ENCODE measurements around the gene ADAMTS15. TPM values are rescaled to one million over a fixed set of nuclear protein-coding genes. Genes with fewer than 3 reads are reported as not detected.
A peak's percentile ranks its signal among the peaks of the same experiment; 100 is the strongest.

Gene ADAMTS15
- total and polyA plus RNA-seq, 10 donors: 0.41 to 6.9 (median 2.2) TPM

DNA sequence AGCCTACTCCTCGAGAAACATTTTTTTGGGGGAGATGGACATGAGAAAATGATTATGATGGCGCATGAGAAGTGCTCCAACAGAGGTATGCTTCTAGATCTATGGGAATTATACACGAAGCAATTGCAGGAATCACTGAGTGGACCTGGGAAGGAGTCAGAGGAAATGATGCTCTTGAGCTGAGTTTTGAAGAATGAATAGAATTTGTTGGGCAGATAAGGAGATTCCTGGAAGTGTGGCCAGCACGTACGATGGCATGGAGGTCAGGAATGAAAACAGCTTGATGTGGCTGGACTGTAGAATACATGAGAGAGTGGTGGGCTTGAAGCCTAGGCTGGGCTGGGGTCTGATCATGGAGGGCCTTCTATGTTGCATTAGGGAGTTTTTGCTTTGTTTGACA lies 31.7 kb downstream of the ADAMTS15 start:
- intact Hi-C loops (cut with DNase I; ENCODE audit: low total_unique reads): no loop called here
- H3K27me3 ChIP-seq (replicated peaks in 1 of 7): peaks cover 0 to 12% (median 0%) of the 10 kb centered on the region in 7 donors

DNA sequence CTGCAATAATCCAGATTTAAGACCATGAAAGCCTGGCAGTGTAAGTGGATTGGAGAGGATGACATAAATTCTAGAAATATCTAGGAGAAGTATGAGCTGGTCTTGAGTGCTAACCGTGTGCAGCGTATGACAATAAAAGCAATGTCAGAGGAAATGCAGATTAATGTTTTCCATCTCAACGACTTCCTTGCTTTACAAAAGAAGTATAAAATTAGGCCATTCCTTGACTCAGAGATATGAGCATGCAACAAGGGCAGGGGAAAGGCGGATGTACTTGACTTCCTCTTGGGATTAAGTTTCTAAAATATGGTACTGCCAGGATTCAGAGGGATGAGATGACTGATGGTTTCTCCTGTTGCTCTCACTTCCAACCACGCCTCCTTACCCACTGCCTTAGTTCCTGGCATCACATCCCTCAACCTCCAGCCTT lies 32.3 kb downstream of the ADAMTS15 start:
- no peak for DNase-seq
- H3K36me3 ChIP-seq: no peaks in the 10 kb centered on the region
- H3K4me1 ChIP-seq: peaks cover 0 to 43% (median 14%) of the 10 kb centered on the region in 6 donors
- H3K27me3 ChIP-seq (replicated peaks in 1 of 7): peaks cover 0 to 12% (median 0%) of the 10 kb centered on the region in 7 donors
- H3K4me3 ChIP-seq: no peak overlapping the region
- peaks cover 0 to 5% (median 0%) of the 10 kb centered on the region in 8 donors for H3K9me3 ChIP-seq
- no peak for TF ChIP-seq POLR2AphosphoS5 (IDR thresholded peaks at IDR 0.05)
- TF ChIP-seq, protein P1, sequence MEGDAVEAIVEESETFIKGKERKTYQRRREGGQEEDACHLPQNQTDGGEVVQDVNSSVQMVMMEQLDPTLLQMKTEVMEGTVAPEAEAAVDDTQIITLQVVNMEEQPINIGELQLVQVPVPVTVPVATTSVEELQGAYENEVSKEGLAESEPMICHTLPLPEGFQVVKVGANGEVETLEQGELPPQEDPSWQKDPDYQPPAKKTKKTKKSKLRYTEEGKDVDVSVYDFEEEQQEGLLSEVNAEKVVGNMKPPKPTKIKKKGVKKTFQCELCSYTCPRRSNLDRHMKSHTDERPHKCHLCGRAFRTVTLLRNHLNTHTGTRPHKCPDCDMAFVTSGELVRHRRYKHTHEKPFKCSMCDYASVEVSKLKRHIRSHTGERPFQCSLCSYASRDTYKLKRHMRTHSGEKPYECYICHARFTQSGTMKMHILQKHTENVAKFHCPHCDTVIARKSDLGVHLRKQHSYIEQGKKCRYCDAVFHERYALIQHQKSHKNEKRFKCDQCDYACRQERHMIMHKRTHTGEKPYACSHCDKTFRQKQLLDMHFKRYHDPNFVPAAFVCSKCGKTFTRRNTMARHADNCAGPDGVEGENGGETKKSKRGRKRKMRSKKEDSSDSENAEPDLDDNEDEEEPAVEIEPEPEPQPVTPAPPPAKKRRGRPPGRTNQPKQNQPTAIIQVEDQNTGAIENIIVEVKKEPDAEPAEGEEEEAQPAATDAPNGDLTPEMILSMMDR (IDR thresholded peaks at IDR 0.05 in 8 of 11, conservative IDR thresholded peaks at IDR 0.05 in 3 of 11): no peak
- TF ChIP-seq POLR2A (IDR thresholded peaks at IDR 0.05): no peak
- WGBS, 5 donors: 28 to 42% (median 34%) methylated on average over 5 of the region's 5 CpGs
- intact Hi-C loops (cut with DNase I; ENCODE audit: low total_unique reads): no loop called here
- H3K27ac ChIP-seq: peak overlapping the region in 5 of 8 donors; percentile 7 to 46 (median 30)

More for the DNA sequence above, 31.7 kb downstream of the ADAMTS15 start:
- H3K9me3 ChIP-seq: peaks cover 0 to 5% (median 0%) of the 10 kb centered on the region in 8 donors
- no peaks in the 10 kb centered on the region for H3K36me3 ChIP-seq
- no peak for DNase-seq
- peaks cover 0 to 43% (median 14%) of the 10 kb centered on the region in 6 donors for H3K4me1 ChIP-seq
- TF ChIP-seq POLR2A (IDR thresholded peaks at IDR 0.05) (no peak), POLR2AphosphoS5 (IDR thresholded peaks at IDR 0.05) (no peak)
- TF ChIP-seq, protein P1 (IDR thresholded peaks at IDR 0.05 in 8 of 11, conservative IDR thresholded peaks at IDR 0.05 in 3 of 11): no peak
- H3K27ac ChIP-seq: peak overlapping the region in 5 of 8 donors; percentile 7 to 46 (median 30)
- 64 to 75% (median 72%) methylated on average over 5 of the region's 5 CpGs for WGBS, 5 donors
- no peak overlapping the region for H3K4me3 ChIP-seq

DNA sequence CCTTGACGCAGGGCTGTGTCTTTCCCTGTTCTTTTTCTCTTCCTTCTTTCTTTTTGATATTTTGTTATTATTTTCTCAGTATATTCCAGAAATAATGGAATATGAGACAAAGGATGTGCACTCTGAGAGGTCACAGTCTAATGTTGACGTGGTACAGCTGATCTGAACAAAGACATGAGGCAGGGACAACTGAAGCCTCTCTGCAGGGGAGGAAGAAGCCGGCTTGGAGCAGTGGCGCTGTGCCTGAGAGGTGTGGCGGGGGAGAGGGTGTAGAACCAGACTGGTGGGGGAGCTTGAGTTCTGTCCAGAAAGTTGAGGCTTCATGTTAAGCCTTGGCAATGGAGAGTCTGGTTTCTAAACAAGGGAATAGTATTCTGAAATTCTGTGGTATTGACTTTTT lies 34.7 kb downstream of the ADAMTS15 start:
- Histone ChIP-seq H3K4me1 (peaks cover 0 to 28% (median 5%) of the 10 kb centered on the region in 6 donors), H3K36me3 (no peaks in the 10 kb centered on the region), H3K27me3 (replicated peaks in 1 of 7) (peaks cover 0 to 12% (median 0%) of the 10 kb centered on the region in 7 donors), H3K27ac (no peak overlapping the region), H3K9me3 (peaks cover 0 to 5% (median 0%) of the 10 kb centered on the region in 8 donors), H3K4me3 (no peak overlapping the region)
- TF ChIP-seq, protein P1 (IDR thresholded peaks at IDR 0.05 in 8 of 11, conservative IDR thresholded peaks at IDR 0.05 in 3 of 11): no peak
- no peak for TF ChIP-seq POLR2A (IDR thresholded peaks at IDR 0.05)
- no peak for TF ChIP-seq POLR2AphosphoS5 (IDR thresholded peaks at IDR 0.05)
- 86 to 95% (median 88%) methylated on average over 5 of the region's 5 CpGs for WGBS, 5 donors
- DNase-seq: no peak
- intact Hi-C loops (cut with DNase I; ENCODE audit: low total_unique reads): no loop called here

DNA sequence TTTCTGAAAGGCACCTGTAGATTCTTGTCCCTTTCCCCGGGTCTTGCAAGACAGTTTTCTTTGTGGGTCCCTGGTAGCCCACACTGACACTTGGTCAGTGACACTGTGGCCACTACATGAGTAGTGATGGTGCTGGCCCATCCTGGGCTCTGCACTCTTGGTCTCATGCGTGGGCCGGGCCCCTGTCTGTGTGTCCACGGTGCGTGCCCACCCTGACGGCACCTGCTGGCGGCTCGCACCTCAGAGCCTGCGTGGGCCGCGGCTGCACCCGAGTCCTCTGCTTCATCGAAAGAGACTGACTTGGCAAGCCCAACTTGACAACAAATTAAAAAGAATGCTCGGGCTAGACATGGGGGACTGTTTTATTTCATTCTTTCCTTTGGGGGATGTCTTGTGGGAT lies 37.5 kb downstream of the ADAMTS15 start:
- WGBS, 5 donors: 94 to 97% (median 95%) methylated on average over 14 of the region's 14 CpGs
- Histone ChIP-seq H3K4me1 (peaks cover 0 to 2% (median 0%) of the 10 kb centered on the region in 6 donors), H3K4me3 (no peak overlapping the region), H3K27me3 (replicated peaks in 1 of 7) (peaks cover 0 to 3% (median 0%) of the 10 kb centered on the region in 7 donors), H3K27ac (no peak overlapping the region), H3K9me3 (peaks cover 0 to 5% (median 0%) of the 10 kb centered on the region in 8 donors), H3K36me3 (no peaks in the 10 kb centered on the region)
- intact Hi-C loops (cut with DNase I; ENCODE audit: low total_unique reads): no loop called here
- DNase-seq: no peak
- TF ChIP-seq, protein P1 (IDR thresholded peaks at IDR 0.05 in 8 of 11, conservative IDR thresholded peaks at IDR 0.05 in 3 of 11): no peak
- TF ChIP-seq POLR2AphosphoS5 (IDR thresholded peaks at IDR 0.05): no peak
- TF ChIP-seq POLR2A (IDR thresholded peaks at IDR 0.05): no peak
